22Rv1 (cell line): ENCODE data around the gene FLNA.

ENCODE experiments used
- H3K27ac ChIP-seq: fragments of 450-650 bp; 2 replicates; pipeline ENCODE4 v1.5.1; 2017
- CTCF ChIP-seq: fragments of 450-650 bp; IDR thresholded peaks from 2 replicates; pipeline ENCODE4 v1.5.1; 2017; ENCODE audit warnings: mild to moderate bottlenecking
- ZFX ChIP-seq: fragments of 450-650 bp; IDR thresholded peaks from 2 replicates; pipeline ENCODE4 v1.6.1; 2017; ENCODE audit warnings: antibody characterized with exemption, borderline replicate concordance

FLNA gene

GRCh38 chrX:154333837-154334271 is 40.6 kb downstream of the FLNA start:
- H3K27ac ChIP-seq: no peak overlapping the region
- TF ChIP-seq ZFX: no peak
- TF ChIP-seq CTCF: no peak

- TF ChIP-seq CTCF (no peak), ZFX (no peak)
- no peak overlapping the region for H3K27ac ChIP-seq
Measured at GRCh38 chrX:154333116-154333515, 41.3 kb downstream of the FLNA start.

- no peak overlapping the region for H3K27ac ChIP-seq
- TF ChIP-seq ZFX: no peak
Measured at GRCh38 chrX:154332561-154332960, 41.9 kb downstream of the FLNA start.

- H3K27ac ChIP-seq: no peak overlapping the region
- TF ChIP-seq ZFX: no peak
- TF ChIP-seq CTCF: no peak
Measured at GRCh38 chrX:154329294-154329693, 45.1 kb downstream of the FLNA start.

GRCh38 chrX:154328646-154329045 is 45.8 kb downstream of the FLNA start:
- H3K27ac ChIP-seq: no peak overlapping the region
- no peak for TF ChIP-seq ZFX
- TF ChIP-seq CTCF: no peak

- H3K27ac ChIP-seq: no peak overlapping the region
- no peak for TF ChIP-seq CTCF
Measured at GRCh38 chrX:154327038-154327820, 47.2 kb downstream of the FLNA start.

- TF ChIP-seq ZFX: no peak
- TF ChIP-seq CTCF: no peak
Measured at GRCh38 chrX:154325541-154325940, 48.9 kb downstream of the FLNA start.

GRCh38 chrX:154323537-154323936 is 50.9 kb downstream of the FLNA start:
- no peak for TF ChIP-seq CTCF
- TF ChIP-seq ZFX: no peak
- no peak overlapping the region for H3K27ac ChIP-seq

More at GRCh38 chrX:154325541-154325940, 48.9 kb downstream of the FLNA start:
- no peak overlapping the region for H3K27ac ChIP-seq
